Type B pancreatic cell (in vitro differentiated cells): Measurements from ENCODE around the gene HIVEP2. TPM values are rescaled to one million over a fixed set of nuclear protein-coding genes. Genes with fewer than 3 reads are reported as not detected.

Experiments used
- DNase-seq: peaks from one replicate; pipeline ENCODE4 v3.0.0; 2021; ENCODE audit warnings: mixed read lengths; ENCODE audit not compliant: unreplicated experiment; ENCODE audit errors: extremely low spot score
- H3K27ac Mint-ChIP-seq: 2 replicates; pipeline ENCODE4 v1.8.0; 2021; ENCODE audit warnings: mild to moderate bottlenecking, mixed read lengths
- H3K27me3 Mint-ChIP-seq: 2 replicates; pipeline ENCODE4 v1.8.0; 2021; ENCODE audit warnings: mixed read lengths
- H3K36me3 Mint-ChIP-seq: 2 replicates; pipeline ENCODE4 v1.8.0; 2021; ENCODE audit warnings: mixed read lengths
- H3K4me1 Mint-ChIP-seq: one replicate; pipeline ENCODE4 v1.8.0; 2021; ENCODE audit warnings: mixed read lengths; ENCODE audit not compliant: unreplicated experiment
- H3K4me3 Mint-ChIP-seq: 2 replicates; pipeline ENCODE4 v1.8.0; 2021; ENCODE audit warnings: mild to moderate bottlenecking, mixed read lengths
- H3K9me3 Mint-ChIP-seq: 2 replicates; pipeline ENCODE4 v1.8.0; 2021; ENCODE audit warnings: mixed read lengths
- CTCF ChIP-seq: fragments of 200-600 bp; sonication (generic); conservative IDR thresholded peaks from 2 replicates; pipeline ENCODE4 v1.5.0; 2021; ENCODE audit warnings: antibody characterized with exemption, mild to moderate bottlenecking
- total RNA-seq: library from RNA; stranded (reverse); gene quantifications from 2 replicates; pipeline ENCODE4 v1.2.1, GENCODE V29; 2021; ENCODE audit warnings: low replicate concordance

Gene HIVEP2
- total RNA-seq, 1 donor from 2014 or later = 12.3 TPM

DNA sequence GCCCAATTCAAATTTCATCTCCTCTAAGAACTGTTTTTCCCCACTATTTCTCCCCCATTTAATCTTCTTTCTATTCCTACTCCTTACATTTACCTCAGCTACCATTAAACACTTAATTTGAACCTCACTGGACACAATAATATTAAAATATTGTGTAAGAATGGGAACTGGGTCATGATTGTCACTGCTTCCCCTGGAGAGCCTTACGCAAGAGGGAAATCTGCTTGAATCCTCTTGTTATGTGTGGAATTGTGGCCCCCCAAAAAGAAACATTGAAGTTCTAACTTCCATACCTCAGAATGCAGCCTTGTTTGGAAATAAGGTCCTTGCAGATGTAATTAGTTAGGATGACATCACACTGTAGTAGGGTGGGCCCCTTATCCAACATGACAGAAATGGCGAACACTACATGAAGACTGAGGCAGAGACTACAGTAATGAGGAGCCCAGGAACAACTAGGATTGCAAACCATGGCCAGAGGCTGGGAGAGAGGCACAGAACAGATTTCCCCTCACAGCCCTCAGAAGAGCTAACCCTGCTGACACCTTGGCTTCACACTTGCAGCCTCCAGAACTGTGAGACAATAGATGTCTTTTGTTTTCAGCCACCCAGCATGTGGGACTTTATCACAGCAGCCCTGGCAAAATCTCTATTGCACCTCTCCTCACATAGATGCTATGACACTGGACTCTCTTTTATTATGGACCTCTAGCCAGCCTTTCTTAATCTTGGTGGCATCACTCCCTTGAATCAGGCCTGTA lies 29.9 kb downstream of the HIVEP2 start:
- no peaks in the 10 kb centered on the region for H3K27me3 Mint-ChIP-seq
- H3K4me3 Mint-ChIP-seq = no peak overlapping the region
- H3K4me1 Mint-ChIP-seq = no peaks in the 10 kb centered on the region
- no peak for TF ChIP-seq CTCF
- DNase-seq = no peak
- peaks cover 9% of the 10 kb centered on the region for H3K9me3 Mint-ChIP-seq
- H3K36me3 Mint-ChIP-seq = peaks cover 17% of the 10 kb centered on the region
- H3K27ac Mint-ChIP-seq = no peak overlapping the region

DNA sequence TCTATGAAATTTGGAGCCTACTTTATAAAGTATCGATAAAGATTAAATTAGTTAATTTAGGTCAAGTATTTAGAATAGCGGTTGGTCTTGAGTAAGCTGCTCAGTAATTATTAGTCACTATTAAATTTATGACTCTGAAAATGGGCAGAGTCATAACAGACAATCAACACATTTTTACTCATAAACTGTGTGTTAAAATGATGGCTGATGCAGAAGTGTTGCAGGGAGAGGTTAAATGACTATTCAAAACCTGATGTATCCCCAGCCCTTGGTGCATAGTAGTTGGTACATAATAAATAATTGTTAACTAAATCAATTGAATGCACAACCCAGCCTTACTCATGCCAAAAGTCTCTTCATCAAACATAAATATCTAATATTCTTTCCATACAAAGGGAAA lies 30.6 kb downstream of the HIVEP2 start:
- Mint-ChIP-seq H3K27ac (no peak overlapping the region), H3K9me3 (peaks cover 9% of the 10 kb centered on the region), H3K27me3 (no peaks in the 10 kb centered on the region), H3K4me3 (no peak overlapping the region), H3K4me1 (no peaks in the 10 kb centered on the region), H3K36me3 (peaks cover 17% of the 10 kb centered on the region)
- no peak for DNase-seq
- TF ChIP-seq CTCF = no peak

DNA sequence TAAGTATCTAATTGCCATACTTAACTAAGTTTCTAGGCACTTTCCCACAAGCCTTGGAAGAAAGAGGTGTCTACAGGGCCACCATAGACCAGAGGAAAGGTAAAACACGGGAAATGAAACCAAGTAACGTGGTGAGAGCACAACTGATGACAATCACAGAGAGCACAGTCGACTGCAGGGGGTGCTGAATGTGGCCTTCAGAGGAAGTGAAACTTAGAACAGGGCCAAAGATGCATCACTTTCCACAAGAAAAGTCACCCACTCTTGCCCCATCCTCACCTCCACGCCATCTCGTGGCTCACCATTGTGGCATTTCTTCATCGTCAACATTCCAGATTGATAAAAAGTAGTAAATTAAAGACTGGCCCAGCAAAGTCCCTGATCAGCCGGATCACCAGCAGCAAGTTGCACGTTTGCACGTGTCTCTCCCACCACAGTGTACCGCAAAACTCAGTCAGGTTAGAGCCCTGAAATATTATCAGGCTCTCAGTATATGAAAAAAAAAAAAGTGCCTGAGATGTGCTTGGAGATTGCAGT lies 31.4 kb downstream of the HIVEP2 start:
- H3K4me1 Mint-ChIP-seq = no peaks in the 10 kb centered on the region
- no peaks in the 10 kb centered on the region for H3K27me3 Mint-ChIP-seq
- DNase-seq = no peak
- H3K36me3 Mint-ChIP-seq = peaks cover 17% of the 10 kb centered on the region
- H3K4me3 Mint-ChIP-seq = no peak overlapping the region
- TF ChIP-seq CTCF = no peak
- H3K9me3 Mint-ChIP-seq = peaks cover 9% of the 10 kb centered on the region
- H3K27ac Mint-ChIP-seq = no peak overlapping the region

DNA sequence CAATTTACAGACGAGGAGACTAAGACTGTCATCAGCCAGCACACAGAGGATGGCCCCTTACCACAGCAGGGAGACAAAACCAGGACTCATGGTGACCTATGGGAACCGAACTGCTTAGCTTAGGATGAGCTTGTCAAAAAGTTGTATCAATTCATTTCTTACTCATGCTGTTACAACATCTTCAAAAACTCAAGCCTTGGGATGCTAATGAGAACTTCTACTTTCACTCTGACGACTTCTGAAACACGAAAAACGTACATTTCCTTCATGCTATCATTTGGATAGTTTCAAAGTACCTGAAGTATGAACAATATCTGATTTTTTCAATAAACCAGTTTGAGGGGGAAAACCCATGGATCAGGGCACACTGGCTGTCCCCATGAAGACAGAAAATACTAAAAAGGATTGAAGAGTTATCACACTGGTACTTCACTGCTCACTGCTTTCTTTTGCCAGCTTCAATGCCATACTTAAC lies 31.9 kb downstream of the HIVEP2 start:
- Mint-ChIP-seq H3K27ac (no peak overlapping the region), H3K36me3 (peaks cover 17% of the 10 kb centered on the region), H3K4me3 (no peak overlapping the region), H3K27me3 (no peaks in the 10 kb centered on the region), H3K4me1 (no peaks in the 10 kb centered on the region), H3K9me3 (peaks cover 9% of the 10 kb centered on the region)
- DNase-seq = no peak
- no peak for TF ChIP-seq CTCF

DNA sequence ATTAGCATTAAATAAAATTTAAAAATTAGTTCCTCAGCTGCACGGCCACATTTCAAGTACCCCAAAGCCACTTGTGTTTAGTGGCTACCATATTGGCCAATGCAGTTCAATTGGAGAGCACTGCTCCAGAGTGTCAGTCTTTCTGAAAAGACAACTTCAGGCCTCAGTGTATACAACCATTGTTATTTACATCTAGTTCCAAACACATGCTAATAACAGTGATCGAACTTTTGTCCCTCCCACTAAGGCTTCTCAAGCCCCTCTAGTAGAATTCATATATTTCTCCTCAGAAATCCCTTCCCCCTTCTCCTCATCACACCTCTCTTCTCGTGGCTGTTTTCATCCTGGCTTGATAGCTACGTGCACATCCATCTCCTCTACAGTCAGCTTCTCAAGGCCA lies 32.9 kb downstream of the HIVEP2 start:
- Mint-ChIP-seq H3K4me3 (no peak overlapping the region), H3K27ac (no peak overlapping the region), H3K27me3 (no peaks in the 10 kb centered on the region), H3K36me3 (peaks cover 17% of the 10 kb centered on the region), H3K9me3 (peaks cover 9% of the 10 kb centered on the region), H3K4me1 (no peaks in the 10 kb centered on the region)
- no peak for DNase-seq
- TF ChIP-seq CTCF = no peak
